ENCODE measurements around the gene PSD4. TPM values are rescaled to one million over a fixed set of nuclear protein-coding genes. Genes with fewer than 3 reads are reported as not detected.

Gene PSD4
- total RNA-seq, 1 experiment from 2014 or later, result 9.6 TPM

GRCh38 chr2:113240150-113240914 is 66.6 kb downstream of the PSD4 start:
- ChIA-PET CTCF (interaction anchor here (0.6 to 25.7 kb wide), 23 partner anchors 9 to 617 kb away, joined by 3 to 505 read pairs (median 4); no protein-coding TSS in a partner anchor), POLR2A (interaction anchor here (0.6 to 5.0 kb wide), 23 partner anchors 8 to 640 kb away, joined by 3 to 75 read pairs (median 4); partner anchors contain the start of gene IL1A)
- Mint-ChIP-seq H3K36me3 (ENCODE audit: insufficient read depth, unreplicated experiment) (no peaks in the 10 kb centered on the region), H3K4me1 (ENCODE audit: insufficient read depth, unreplicated experiment) (peaks cover 21% of the 10 kb centered on the region), H3K9me3 (ENCODE audit: unreplicated experiment) (no peaks in the 10 kb centered on the region), H3K4me3 (ENCODE audit: unreplicated experiment) (peak overlapping the region; percentile 55), H3K27ac (ENCODE audit: low read depth, unreplicated experiment) (peak overlapping the region; percentile 77), H3K27me3 (ENCODE audit: insufficient read depth, unreplicated experiment) (no peaks in the 10 kb centered on the region)
- TSS peak; percentile 85 for BruUV-seq (replicated peaks)
- no peak for TF ChIP-seq CTCF (IDR thresholded peaks at IDR 0.05; ENCODE audit: unreplicated experiment)
- peak; percentile 83 for DNase-seq (ENCODE audit: unreplicated experiment)
- intact Hi-C loops (cut with micrococcal nuclease), result loop anchor here (2.0 kb wide), 1 partner anchor 36 kb away; no protein-coding TSS in a partner anchor

- CTCF ChIA-PET, result interaction anchor here (0.5 to 25.7 kb wide), 26 partner anchors 8 to 618 kb away, joined by 3 to 505 read pairs (median 3); no protein-coding TSS in a partner anchor
- no peaks in the 10 kb centered on the region for H3K27me3 Mint-ChIP-seq (ENCODE audit: insufficient read depth, unreplicated experiment)
- intact Hi-C loops (cut with micrococcal nuclease), result loop anchor here (1.0 to 2.0 kb wide), 3 partner anchors 36 to 163 kb away; no protein-coding TSS in a partner anchor
- TF ChIP-seq CTCF (IDR thresholded peaks at IDR 0.05; ENCODE audit: unreplicated experiment), result no peak
- no peaks in the 10 kb centered on the region for H3K9me3 Mint-ChIP-seq (ENCODE audit: unreplicated experiment)
- POLR2A ChIA-PET, result interaction anchor here (0.6 to 5.0 kb wide), 22 partner anchors 8 to 641 kb away, joined by 3 to 75 read pairs (median 4); no protein-coding TSS in a partner anchor
- H3K27ac Mint-ChIP-seq (ENCODE audit: low read depth, unreplicated experiment), result peak overlapping the region; percentile 77
- peaks cover 26% of the 10 kb centered on the region for H3K4me1 Mint-ChIP-seq (ENCODE audit: insufficient read depth, unreplicated experiment)
- H3K36me3 Mint-ChIP-seq (ENCODE audit: insufficient read depth, unreplicated experiment), result no peaks in the 10 kb centered on the region
- peak; percentile 100 for DNase-seq (ENCODE audit: unreplicated experiment)
- peak overlapping the region; percentile 55 for H3K4me3 Mint-ChIP-seq (ENCODE audit: unreplicated experiment)
- TSS peak; percentile 92 for BruUV-seq (replicated peaks)
Measured at GRCh38 chr2:113240915-113241911, 67.4 kb downstream of the PSD4 start.

GRCh38 chr2:113242327-113242726 is 68.6 kb downstream of the PSD4 start:
- Mint-ChIP-seq H3K27me3 (ENCODE audit: insufficient read depth, unreplicated experiment) (no peaks in the 10 kb centered on the region), H3K4me1 (ENCODE audit: insufficient read depth, unreplicated experiment) (peaks cover 26% of the 10 kb centered on the region), H3K4me3 (ENCODE audit: unreplicated experiment) (no peak overlapping the region), H3K9me3 (ENCODE audit: unreplicated experiment) (no peaks in the 10 kb centered on the region), H3K27ac (ENCODE audit: low read depth, unreplicated experiment) (peak overlapping the region; percentile 77), H3K36me3 (ENCODE audit: insufficient read depth, unreplicated experiment) (no peaks in the 10 kb centered on the region)
- intact Hi-C loops (cut with micrococcal nuclease), result no loop called here
- ChIA-PET CTCF (interaction anchor here (0.6 to 25.7 kb wide), 7 partner anchors 13 to 163 kb away, joined by 3 to 505 read pairs (median 6); no protein-coding TSS in a partner anchor), POLR2A (interaction anchor here (4.9 kb wide), 1 partner anchor 42 kb away, joined by 75 read pairs; no protein-coding TSS in a partner anchor)
- no peak for DNase-seq (ENCODE audit: unreplicated experiment)
- no TSS peak for BruUV-seq (replicated peaks)
- no peak for TF ChIP-seq CTCF (IDR thresholded peaks at IDR 0.05; ENCODE audit: unreplicated experiment)
